Measurements from ENCODE around the gene NPEPL1. TPM values are rescaled to one million over a fixed set of nuclear protein-coding genes. Genes with fewer than 3 reads are reported as not detected.

The NPEPL1 gene
- total and polyA plus RNA-seq, 10 of the 15 experiments (the other 5 are each of a cell fraction or from before 2014, with no cell fraction given) = 0.08 to 21.3 (median 10.2) TPM

GRCh38 chr20:58718729-58719128, 26.1 kb downstream of the NPEPL1 start:
- ChIA-PET CTCF (no interaction called here), POLR2A (no interaction called here)
- no peak for ATAC-seq

GRCh38 chr20:58719258-58719657, 26.7 kb downstream of the NPEPL1 start:
- no peaks in the 10 kb centered on the region for H3K79me2 ChIP-seq (ENCODE audit: control insufficient read depth, insufficient read depth, low read length)
- POLR2A ChIA-PET = no interaction called here
- peaks cover 0 to 2% of the 10 kb centered on the region in 2 experiments; a peak in 2 of 4 replicates for H3K27me3 ChIP-seq (replicated peaks in 1 of 2; ENCODE audit: control insufficient read depth in 2 of 2, insufficient read depth in 2 of 2, low read length in 1 of 2)
- no peak overlapping the region for H3K4me2 ChIP-seq (ENCODE audit: control insufficient read depth, insufficient read depth)
- H3K27ac ChIP-seq (ENCODE audit: control insufficient read depth, insufficient read depth) = no peak overlapping the region
- H3K36me3 ChIP-seq (ENCODE audit: control insufficient read depth in 2 of 2, insufficient read depth in 2 of 2, low read length in 1 of 2) = no peaks in the 10 kb centered on the region
- TF ChIP-seq MEF2A (IDR thresholded peaks at IDR 0.05; ENCODE audit: insufficient read depth, low read depth, low read length) = no peak
- TF ChIP-seq EP300 (IDR thresholded peaks at IDR 0.05; ENCODE audit: borderline replicate concordance in 1 of 2, control insufficient read depth in 1 of 2, low read depth in 2 of 2, low read length in 2 of 2) = no peak
- TF ChIP-seq ZNF24 (IDR thresholded peaks at IDR 0.05) = no peak
- TF ChIP-seq PAX5 (IDR thresholded peaks at IDR 0.05; ENCODE audit: borderline replicate concordance, low read depth, low read length) = no peak
- TF ChIP-seq MAX (IDR thresholded peaks at IDR 0.05; ENCODE audit: low read depth, low read length) = no peak
- TF ChIP-seq ZBTB4 (CRISPR knock-in tag; IDR thresholded peaks at IDR 0.05) = no peak
- TF ChIP-seq SREBF1 (IDR thresholded peaks at IDR 0.05; ENCODE audit: low read length) = no peak
- no peak for TF ChIP-seq SRF (IDR thresholded peaks at IDR 0.05; ENCODE audit: low read depth in 2 of 2, low read length in 2 of 2)
- no peak overlapping the region for H2AFZ ChIP-seq (ENCODE audit: control insufficient read depth, low read depth, low read length)
- RAD21 ChIA-PET (ENCODE audit: unreplicated experiment) = no interaction called here
- H3K4me1 ChIP-seq (ENCODE audit: control insufficient read depth, insufficient read depth, low read length) = no peaks in the 10 kb centered on the region
- BruUV-seq (replicated peaks) = no TSS peak
- no peaks in the 10 kb centered on the region for H3K9me3 ChIP-seq (replicated peaks; ENCODE audit: control insufficient read depth, insufficient read depth, low read length)
- in situ Hi-C loops (cut with MboI) = no loop called here
- CTCF ChIA-PET = no interaction called here
- FAIRE-seq (no peak), ATAC-seq (no peak), DNase-seq (ENCODE audit: low read depth, low spot score) (no peak)
- intact Hi-C loops (cut with micrococcal nuclease; ENCODE audit: unreplicated experiment) = no loop called here
- H4K20me1 ChIP-seq (ENCODE audit: control insufficient read depth, insufficient read depth) = no peaks in the 10 kb centered on the region
- 86% methylated on average over 7 of the region's 7 CpGs for WGBS (ENCODE audit: insufficient coverage, insufficient replicate concordance, low lambda C conversion rate, missing lambda C conversion rate)
- no peak overlapping the region for H3K4me3 ChIP-seq
- no peak overlapping the region for H3K9ac ChIP-seq (ENCODE audit: control insufficient read depth, insufficient read depth, low read length)
- SMC1A ChIA-PET (ENCODE audit: uncharacterized antibody, unreplicated experiment) = interaction anchor here (1.0 kb wide), 1 partner anchor 15 kb away, joined by 3 read pairs; no protein-coding TSS in a partner anchor

More at GRCh38 chr20:58718729-58719128, 26.1 kb downstream of the NPEPL1 start:
- in situ Hi-C loops (cut with MboI) = no loop called here
- no peak overlapping the region for H3K27ac ChIP-seq (ENCODE audit: control insufficient read depth, insufficient read depth)
- DNase-seq (ENCODE audit: low read depth, low spot score) = no peak
- FAIRE-seq = no peak
- intact Hi-C loops (cut with micrococcal nuclease; ENCODE audit: unreplicated experiment) = no loop called here
- H3K9ac ChIP-seq (ENCODE audit: control insufficient read depth, insufficient read depth, low read length) = no peak overlapping the region
- H2AFZ ChIP-seq (ENCODE audit: control insufficient read depth, low read depth, low read length) = no peak overlapping the region
- no peak for TF ChIP-seq IRF5 (IDR thresholded peaks at IDR 0.05; ENCODE audit: borderline replicate concordance)
- TF ChIP-seq MEF2A (IDR thresholded peaks at IDR 0.05; ENCODE audit: insufficient read depth, low read depth, low read length) = no peak
- TF ChIP-seq TCF12 (IDR thresholded peaks at IDR 0.05; ENCODE audit: low read depth, low read length) = no peak
- no TSS peak for BruUV-seq (replicated peaks)
- no peak overlapping the region for H3K4me3 ChIP-seq
- H3K4me2 ChIP-seq (ENCODE audit: control insufficient read depth, insufficient read depth) = no peak overlapping the region
- no peaks in the 10 kb centered on the region for H3K9me3 ChIP-seq (replicated peaks; ENCODE audit: control insufficient read depth, insufficient read depth, low read length)
- H3K27me3 ChIP-seq (replicated peaks in 1 of 2; ENCODE audit: control insufficient read depth in 2 of 2, insufficient read depth in 2 of 2, low read length in 1 of 2) = peaks cover 0 to 2% of the 10 kb centered on the region in 2 experiments; a peak in 2 of 4 replicates
- ChIA-PET RAD21 (ENCODE audit: unreplicated experiment) (no interaction called here), SMC1A (ENCODE audit: uncharacterized antibody, unreplicated experiment) (no interaction called here)
- no peaks in the 10 kb centered on the region for H3K4me1 ChIP-seq (ENCODE audit: control insufficient read depth, insufficient read depth, low read length)
- no peaks in the 10 kb centered on the region for H3K79me2 ChIP-seq (ENCODE audit: control insufficient read depth, insufficient read depth, low read length)
- H3K36me3 ChIP-seq (ENCODE audit: control insufficient read depth in 2 of 2, insufficient read depth in 2 of 2, low read length in 1 of 2) = no peaks in the 10 kb centered on the region
- 58% methylated on average over 10 of the region's 10 CpGs for WGBS (ENCODE audit: insufficient coverage, insufficient replicate concordance, low lambda C conversion rate, missing lambda C conversion rate)
- no peaks in the 10 kb centered on the region for H4K20me1 ChIP-seq (ENCODE audit: control insufficient read depth, insufficient read depth)

All from GM12878 (cell line).